ENCODE results near the gene SORCS3. TPM values are rescaled to one million over a fixed set of nuclear protein-coding genes. Genes with fewer than 3 reads are reported as not detected.

The SORCS3 gene
- polyA plus RNA-seq, 3 donors: not detected

- H3K4me2 ChIP-seq (replicated peaks; ENCODE audit: extremely low read depth, low read length, poor library complexity, severe bottlenecking): peak overlapping the region; percentile 54
- no peaks in the 10 kb centered on the region for H4K20me1 ChIP-seq (ENCODE audit: insufficient read depth, low read length)
- peak in 2 of 3 donors; percentile 9 to 20 for DNase-seq
- H3K9ac ChIP-seq (ENCODE audit: insufficient read depth, low read length, poor library complexity, severe bottlenecking): no peak overlapping the region
- peaks cover 20 to 21% of the 10 kb centered on the region in 2 donors for H3K4me1 ChIP-seq (ENCODE audit: control insufficient read depth in 1 of 2, insufficient read depth in 2 of 2, low read length in 2 of 2)
- no peak for TF ChIP-seq CTCF (IDR thresholded peaks at IDR 0.05)
- WGBS (ENCODE audit: insufficient coverage): no CpG with 5 or more reads among the region's 1 CpG
- H3K79me2 ChIP-seq (ENCODE audit: insufficient read depth, low read length): no peaks in the 10 kb centered on the region
- H3K4me1 Mint-ChIP-seq: peaks cover 23% of the 10 kb centered on the region
- peaks cover 4 to 9% (median 4%) of the 10 kb centered on the region in 3 donors for H3K27me3 Mint-ChIP-seq (ENCODE audit: low read depth in 3 of 3)
- H3K9me3 ChIP-seq (replicated peaks in 1 of 2; ENCODE audit: control insufficient read depth in 1 of 2, insufficient read depth in 1 of 2, low read length in 2 of 2): peaks cover 1 to 2% of the 10 kb centered on the region in 2 donors
- H3K27me3 ChIP-seq (ENCODE audit: control insufficient read depth in 2 of 2, insufficient read depth in 2 of 2, low read length in 2 of 2): peaks cover 4 to 13% of the 10 kb centered on the region in 2 donors
- H3K27ac ChIP-seq (ENCODE audit: low read depth in 1 of 2, low read length in 2 of 2): peak overlapping the region in 1 of 2 donors; percentile 12
- no peak overlapping the region for H2AFZ ChIP-seq (ENCODE audit: insufficient read depth, low read depth, low read length, poor library complexity, severe bottlenecking)
- intact Hi-C loops (cut with micrococcal nuclease): no loop called here
- H3K36me3 ChIP-seq (replicated peaks in 1 of 2; ENCODE audit: control insufficient read depth in 1 of 2, insufficient read depth in 2 of 2, low read length in 2 of 2): no peaks in the 10 kb centered on the region
- peak overlapping the region in 4 of 7 donors; percentile 23 to 68 (median 36) for H3K27ac Mint-ChIP-seq
- no peaks in the 10 kb centered on the region for H3K36me3 Mint-ChIP-seq
- peak overlapping the region in 1 of 3 experiments; percentile 29 for H3K4me3 ChIP-seq (replicated peaks in 1 of 3; ENCODE audit: low read depth in 2 of 3, low read length in 3 of 3)
- H3K9me3 Mint-ChIP-seq: peaks cover 0 to 6% (median 2%) of the 10 kb centered on the region in 7 donors
- peak overlapping the region in 1 of 2 donors; percentile 48 for H3K4me3 Mint-ChIP-seq
Observed at GRCh38 chr10:104601166-104601565, 39.9 kb upstream of the SORCS3 start.

GRCh38 chr10:104608091-104608828 lies 32.8 kb upstream of the SORCS3 start:
- intact Hi-C loops (cut with micrococcal nuclease): no loop called here
- TF ChIP-seq CTCF (IDR thresholded peaks at IDR 0.05): no peak

More at GRCh38 chr10:104608091-104608828, 32.8 kb upstream of the SORCS3 start:
- Mint-ChIP-seq H3K36me3 (no peaks in the 10 kb centered on the region), H3K4me3 (no peak overlapping the region), H3K27me3 (ENCODE audit: low read depth in 3 of 3) (peaks cover 2 to 6% (median 3%) of the 10 kb centered on the region in 3 donors), H3K9me3 (peaks cover 10 to 20% (median 14%) of the 10 kb centered on the region in 7 donors), H3K27ac (no peak overlapping the region), H3K4me1 (no peaks in the 10 kb centered on the region)
- no peak for DNase-seq
- 78% methylated on average over 6 of the region's 7 CpGs for WGBS (ENCODE audit: insufficient coverage)
- Histone ChIP-seq H3K27me3 (ENCODE audit: control insufficient read depth in 2 of 2, insufficient read depth in 2 of 2, low read length in 2 of 2) (peaks cover 4 to 9% of the 10 kb centered on the region in 2 donors), H3K27ac (ENCODE audit: low read depth in 1 of 2, low read length in 2 of 2) (no peak overlapping the region), H3K4me3 (replicated peaks in 1 of 3; ENCODE audit: low read depth in 2 of 3, low read length in 3 of 3) (no peak overlapping the region), H3K4me1 (ENCODE audit: control insufficient read depth in 1 of 2, insufficient read depth in 2 of 2, low read length in 2 of 2) (no peaks in the 10 kb centered on the region), H2AFZ (ENCODE audit: insufficient read depth, low read depth, low read length, poor library complexity, severe bottlenecking) (no peak overlapping the region), H3K9ac (ENCODE audit: insufficient read depth, low read length, poor library complexity, severe bottlenecking) (no peak overlapping the region), H3K79me2 (ENCODE audit: insufficient read depth, low read length) (no peaks in the 10 kb centered on the region), H4K20me1 (ENCODE audit: insufficient read depth, low read length) (no peaks in the 10 kb centered on the region), H3K4me2 (replicated peaks; ENCODE audit: extremely low read depth, low read length, poor library complexity, severe bottlenecking) (no peak overlapping the region), H3K36me3 (replicated peaks in 1 of 2; ENCODE audit: control insufficient read depth in 1 of 2, insufficient read depth in 2 of 2, low read length in 2 of 2) (no peaks in the 10 kb centered on the region), H3K9me3 (replicated peaks in 1 of 2; ENCODE audit: control insufficient read depth in 1 of 2, insufficient read depth in 1 of 2, low read length in 2 of 2) (peaks cover 14 to 16% of the 10 kb centered on the region in 2 donors)
